Stimulated activated memory B cell treated with anti-CD40 and anti-IgM and Interleukin-4, amounts not matched to agents 10 μg/mL and 1 μg/mL and 100 μg/mL, for 72 hours (primary cell): ENCODE data around the gene MIER2.
"Not testable (repeated sequence)": the region's sequence is repeated elsewhere in the genome, so short reads cannot be mapped to it uniquely, and the experiment has no call there.

Experiments
- ATAC-seq: fragments of 150-1000 bp; cut with Tn5 transposase; 2 replicates; pipeline ENCODE4 v1.10.0; 2021
- H3K27ac Mint-ChIP-seq: one replicate; pipeline ENCODE4 v1.8.0; 2022; ENCODE audit warnings: mild to moderate bottlenecking, mixed read lengths
- H3K27me3 Mint-ChIP-seq: one replicate; pipeline ENCODE4 v1.8.0; 2022; ENCODE audit warnings: mixed read lengths
- H3K36me3 Mint-ChIP-seq: one replicate; pipeline ENCODE4 v1.8.0; 2022; ENCODE audit warnings: mixed read lengths
- H3K4me1 Mint-ChIP-seq: one replicate; pipeline ENCODE4 v1.8.0; 2022; ENCODE audit warnings: mixed read lengths
- H3K4me3 Mint-ChIP-seq: one replicate; pipeline ENCODE4 v1.8.0; 2022; ENCODE audit warnings: mild to moderate bottlenecking, moderate library complexity, mixed read lengths
- H3K9me3 Mint-ChIP-seq: one replicate; pipeline ENCODE4 v1.8.0; 2022; ENCODE audit warnings: mixed read lengths

MIER2 gene

GRCh38 chr19:372306-372890, 27.8 kb upstream of the MIER2 start:
- Mint-ChIP-seq H3K36me3 (no peaks in the 10 kb centered on the region), H3K4me1 (no peaks in the 10 kb centered on the region), H3K9me3 (no peaks in the 10 kb centered on the region), H3K27ac (no peak overlapping the region), H3K27me3 (peaks cover 74% of the 10 kb centered on the region), H3K4me3 (no peak overlapping the region)
- no peak for ATAC-seq

- Mint-ChIP-seq H3K36me3 (no peaks in the 10 kb centered on the region), H3K9me3 (no peaks in the 10 kb centered on the region), H3K27me3 (peaks cover 81% of the 10 kb centered on the region), H3K4me1 (no peaks in the 10 kb centered on the region), H3K4me3 (no peak overlapping the region), H3K27ac (no peak overlapping the region)
- no peak for ATAC-seq
Measured at GRCh38 chr19:371501-372168, 27.0 kb upstream of the MIER2 start.

- no peak overlapping the region for H3K4me3 Mint-ChIP-seq
- no peak for ATAC-seq
- no peaks in the 10 kb centered on the region for H3K9me3 Mint-ChIP-seq
- H3K36me3 Mint-ChIP-seq = no peaks in the 10 kb centered on the region
- peaks cover 76% of the 10 kb centered on the region for H3K27me3 Mint-ChIP-seq
- H3K27ac Mint-ChIP-seq = no peak overlapping the region
- H3K4me1 Mint-ChIP-seq = no peaks in the 10 kb centered on the region
Measured at GRCh38 chr19:370641-371330, 26.2 kb upstream of the MIER2 start.

GRCh38 chr19:369876-370275, 25.3 kb upstream of the MIER2 start:
- no peak for ATAC-seq
- Mint-ChIP-seq H3K4me1 (no peaks in the 10 kb centered on the region), H3K9me3 (no peaks in the 10 kb centered on the region), H3K36me3 (no peaks in the 10 kb centered on the region), H3K27me3 (peaks cover 67% of the 10 kb centered on the region), H3K4me3 (no peak overlapping the region), H3K27ac (no peak overlapping the region)

- Mint-ChIP-seq H3K36me3 (no peaks in the 10 kb centered on the region), H3K4me1 (no peaks in the 10 kb centered on the region), H3K4me3 (no peak overlapping the region), H3K27me3 (peaks cover 60% of the 10 kb centered on the region), H3K27ac (no peak overlapping the region), H3K9me3 (no peaks in the 10 kb centered on the region)
- no peak for ATAC-seq
Measured at GRCh38 chr19:369256-369655, 24.7 kb upstream of the MIER2 start.

- Mint-ChIP-seq H3K27me3 (peaks cover 54% of the 10 kb centered on the region), H3K36me3 (no peaks in the 10 kb centered on the region), H3K4me1 (no peaks in the 10 kb centered on the region), H3K27ac (no peak overlapping the region), H3K4me3 (no peak overlapping the region), H3K9me3 (no peaks in the 10 kb centered on the region)
- ATAC-seq = no peak
Measured at GRCh38 chr19:368630-369024, 24.0 kb upstream of the MIER2 start.

- Mint-ChIP-seq H3K9me3 (no peaks in the 10 kb centered on the region), H3K4me3 (no peak overlapping the region), H3K27ac (no peak overlapping the region), H3K4me1 (no peaks in the 10 kb centered on the region), H3K27me3 (peaks cover 49% of the 10 kb centered on the region), H3K36me3 (no peaks in the 10 kb centered on the region)
- ATAC-seq = no peak
Measured at GRCh38 chr19:367963-368629, 23.5 kb upstream of the MIER2 start.

GRCh38 chr19:367561-367960, 23.0 kb upstream of the MIER2 start:
- Mint-ChIP-seq H3K27me3 (peaks cover 43% of the 10 kb centered on the region), H3K4me3 (no peak overlapping the region), H3K27ac (no peak overlapping the region), H3K9me3 (no peaks in the 10 kb centered on the region), H3K4me1 (no peaks in the 10 kb centered on the region), H3K36me3 (no peaks in the 10 kb centered on the region)
- ATAC-seq = no peak

GRCh38 chr19:366951-367350, 22.4 kb upstream of the MIER2 start:
- no peaks in the 10 kb centered on the region for H3K4me1 Mint-ChIP-seq
- H3K27me3 Mint-ChIP-seq = peaks cover 37% of the 10 kb centered on the region
- no peak overlapping the region for H3K27ac Mint-ChIP-seq

GRCh38 chr19:366205-366783, 21.7 kb upstream of the MIER2 start:
- no peaks in the 10 kb centered on the region for H3K36me3 Mint-ChIP-seq
- peaks cover 31% of the 10 kb centered on the region for H3K27me3 Mint-ChIP-seq
- H3K4me1 Mint-ChIP-seq = no peaks in the 10 kb centered on the region
- no peak overlapping the region for H3K4me3 Mint-ChIP-seq
- no peaks in the 10 kb centered on the region for H3K9me3 Mint-ChIP-seq
- no peak for ATAC-seq
- H3K27ac Mint-ChIP-seq = no peak overlapping the region

More at GRCh38 chr19:366951-367350, 22.4 kb upstream of the MIER2 start:
- H3K36me3 Mint-ChIP-seq = no peaks in the 10 kb centered on the region
- H3K4me3 Mint-ChIP-seq = no peak overlapping the region
- no peaks in the 10 kb centered on the region for H3K9me3 Mint-ChIP-seq
- no peak for ATAC-seq

GRCh38 chr19:364496-365287, 20.1 kb upstream of the MIER2 start:
- H3K27ac Mint-ChIP-seq = no peak overlapping the region

GRCh38 chr19:362683-363082, 18.1 kb upstream of the MIER2 start:
- Mint-ChIP-seq H3K27ac (no peak overlapping the region), H3K9me3 (no peaks in the 10 kb centered on the region), H3K4me1 (no peaks in the 10 kb centered on the region), H3K36me3 (no peaks in the 10 kb centered on the region), H3K27me3 (peaks cover 10% of the 10 kb centered on the region), H3K4me3 (no peak overlapping the region)
- ATAC-seq = no peak

More at GRCh38 chr19:364496-365287, 20.1 kb upstream of the MIER2 start:
- no peaks in the 10 kb centered on the region for H3K36me3 Mint-ChIP-seq
- H3K4me3 Mint-ChIP-seq = no peak overlapping the region
- peaks cover 26% of the 10 kb centered on the region for H3K27me3 Mint-ChIP-seq
- ATAC-seq = no peak
- no peaks in the 10 kb centered on the region for H3K9me3 Mint-ChIP-seq
- H3K4me1 Mint-ChIP-seq = no peaks in the 10 kb centered on the region

- Mint-ChIP-seq H3K4me1 (no peaks in the 10 kb centered on the region), H3K27ac (no peak overlapping the region), H3K27me3 (peaks cover 5% of the 10 kb centered on the region), H3K4me3 (no peak overlapping the region), H3K36me3 (no peaks in the 10 kb centered on the region), H3K9me3 (peaks cover 3% of the 10 kb centered on the region)
- ATAC-seq = no peak
Measured at GRCh38 chr19:362154-362553, 17.6 kb upstream of the MIER2 start.

GRCh38 chr19:359653-359925, 15.0 kb upstream of the MIER2 start:
- ATAC-seq = no peak
- Mint-ChIP-seq H3K9me3 (peaks cover 3% of the 10 kb centered on the region), H3K36me3 (no peaks in the 10 kb centered on the region), H3K27me3 (no peaks in the 10 kb centered on the region), H3K27ac (no peak overlapping the region), H3K4me1 (no peaks in the 10 kb centered on the region), H3K4me3 (no peak overlapping the region)

- H3K36me3 Mint-ChIP-seq, ATAC-seq, H3K4me1 Mint-ChIP-seq, H3K4me3 Mint-ChIP-seq, H3K27me3 Mint-ChIP-seq, H3K27ac Mint-ChIP-seq: not testable (repeated sequence)
- H3K9me3 Mint-ChIP-seq = peaks cover 10% of the 10 kb centered on the region
Measured at GRCh38 chr19:355536-355935, 10.9 kb upstream of the MIER2 start.
